Transverse colon (tissue), 4 donors: ENCODE measurements around the gene ARHGAP22. TPM values are rescaled to one million over a fixed set of nuclear protein-coding genes. Genes with fewer than 3 reads are reported as not detected.

ENCODE experiments used
- DNase-seq: peaks from one replicate; pipeline ENCODE4 v3.0.0-alpha.2; 2019
- H3K27ac ChIP-seq, 4 donors: fragments of 200-600 bp; sonication (generic); 2 replicates each; pipeline ENCODE4 v1.5.1; 2016 to 2018; ENCODE audit warnings: inconsistent platforms in 4 of 4
- H3K27me3 ChIP-seq: fragments of 200-600 bp; sonication (generic); 2 replicates; pipeline ENCODE4 v1.5.1; 2017; ENCODE audit warnings: inconsistent platforms
- H3K36me3 ChIP-seq, 4 donors: fragments of 200-600 bp; sonication (generic); 2 replicates each; pipeline ENCODE4 v1.5.1; 2017 to 2019; ENCODE audit warnings: inconsistent platforms in 4 of 4
- H3K4me1 ChIP-seq, 4 donors: fragments of 200-600 bp; sonication (generic); 2 replicates each; pipeline ENCODE4 v1.5.1; 2017 to 2020; ENCODE audit warnings: inconsistent platforms in 4 of 4
- H3K4me3 ChIP-seq, 4 donors: fragments of 200-600 bp; sonication (generic); 1 replicate in 1 of 4; 2 replicates in 3 of 4; pipeline versions ENCODE4 v1.5.1 to v1.6.1; 2017 to 2019; ENCODE audit warnings: inconsistent platforms in 4 of 4
- H3K9me3 ChIP-seq, 2 donors: fragments of 200-600 bp; sonication (generic); 2 replicates each; pipeline ENCODE4 v1.5.1; 2017 to 2019; ENCODE audit warnings: inconsistent platforms in 2 of 2
- EP300 ChIP-seq: sonication (generic); formaldehyde crosslinking; IDR thresholded peaks from one replicate; pipeline ENCODE4 v1.6.1; 2017; ENCODE audit warnings: antibody characterized with exemption, low read depth
- POLR2A ChIP-seq: fragments of 450-650 bp; IDR thresholded peaks from one replicate; pipeline ENCODE4 v1.6.1; 2016; ENCODE audit warnings: antibody characterized with exemption, mild to moderate bottlenecking, moderate library complexity
- POLR2AphosphoS5 ChIP-seq, 3 donors: sonication (generic); formaldehyde crosslinking; IDR thresholded peaks; one replicate each; pipeline ENCODE4 v1.6.1; 2016; ENCODE audit warnings: antibody characterized with exemption in 3 of 3
- whole genome bisulfite sequencing, 2 donors: methylation state at CpG; one replicate each; pipeline ENCODE4 v1.1.5; 2018; ENCODE audit warnings: low coverage in 1 of 2; 5-methylcytosine and 5-hydroxymethylcytosine counted together
- in situ Hi-C, 4 donors: fragments of 200-750 bp; cut with MboI; loops; one replicate each; pipeline versions ENCODE4 v1.15.0 to v1.15.1; 2017; ENCODE audit warnings: low sequenced_read_pairs in 3 of 4, low pct_ligation_motif_present in 1 of 4, low pct_unique_long_range_greater_than_20kb in 1 of 4
- intact Hi-C: fragments of 100-400 bp; cut with DNase I; formaldehyde crosslinking; loops from one replicate; pipeline ENCODE4 v1.15.1; 2023; ENCODE audit warnings: low total_unique reads
- total RNA-seq, 4 donors: library from RNA; depleted of rRNA; stranded (reverse); fragments of >200 nt; gene quantifications; one replicate each; pipeline ENCODE4 v1.1.0, GENCODE V29; 2016
- TF ChIP-seq, protein P1 (sequence below), 5 experiments: fragments of 200-600 bp in 3 of 5; fragments of 450-650 bp in 2 of 5; sonication (generic) in 3 of 5; IDR thresholded peaks; 1 replicate in 2 of 5; 2 replicates in 3 of 5; pipeline ENCODE4 v1.5.1; 2016 to 2017; ENCODE audit warnings: antibody characterized with exemption in 5 of 5, inconsistent platforms in 3 of 5, mild to moderate bottlenecking in 2 of 5, moderate library complexity in 1 of 5

Gene ARHGAP22
- total RNA-seq, 4 donors from 2014 or later: 1.4 to 3.4 (median 1.7) TPM; not detected in 1

DNA sequence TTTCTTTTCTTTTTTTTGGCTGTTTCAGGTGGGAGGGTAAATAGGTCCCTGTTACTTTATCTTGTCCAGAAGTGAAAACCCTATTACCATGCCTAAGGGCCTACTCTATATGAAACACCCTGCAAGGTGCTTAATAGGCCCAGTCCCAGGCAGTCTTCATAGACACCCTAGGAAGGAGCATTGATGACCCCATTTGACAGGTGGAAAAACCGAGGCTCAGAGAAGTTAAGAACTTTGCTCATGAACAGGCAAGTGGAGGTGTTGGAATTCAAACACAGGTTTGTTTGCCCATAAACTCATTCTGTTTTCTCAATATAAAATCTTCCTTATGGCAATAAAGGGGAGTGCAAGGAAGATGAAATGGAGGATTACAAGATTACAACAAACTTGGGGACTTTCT, 115.8 kb downstream of the ARHGAP22 start:
- DNase-seq: no peak
- Histone ChIP-seq H3K27ac (no peak overlapping the region), H3K9me3 (no peaks in the 10 kb centered on the region), H3K4me1 (no peaks in the 10 kb centered on the region), H3K36me3 (no peaks in the 10 kb centered on the region), H3K4me3 (no peak overlapping the region), H3K27me3 (no peaks in the 10 kb centered on the region)
- intact Hi-C loops (no loop called here), in situ Hi-C loops (no loop called here)
- TF ChIP-seq POLR2AphosphoS5 (IDR thresholded peaks at IDR 0.05): no peak
- TF ChIP-seq, protein P1, sequence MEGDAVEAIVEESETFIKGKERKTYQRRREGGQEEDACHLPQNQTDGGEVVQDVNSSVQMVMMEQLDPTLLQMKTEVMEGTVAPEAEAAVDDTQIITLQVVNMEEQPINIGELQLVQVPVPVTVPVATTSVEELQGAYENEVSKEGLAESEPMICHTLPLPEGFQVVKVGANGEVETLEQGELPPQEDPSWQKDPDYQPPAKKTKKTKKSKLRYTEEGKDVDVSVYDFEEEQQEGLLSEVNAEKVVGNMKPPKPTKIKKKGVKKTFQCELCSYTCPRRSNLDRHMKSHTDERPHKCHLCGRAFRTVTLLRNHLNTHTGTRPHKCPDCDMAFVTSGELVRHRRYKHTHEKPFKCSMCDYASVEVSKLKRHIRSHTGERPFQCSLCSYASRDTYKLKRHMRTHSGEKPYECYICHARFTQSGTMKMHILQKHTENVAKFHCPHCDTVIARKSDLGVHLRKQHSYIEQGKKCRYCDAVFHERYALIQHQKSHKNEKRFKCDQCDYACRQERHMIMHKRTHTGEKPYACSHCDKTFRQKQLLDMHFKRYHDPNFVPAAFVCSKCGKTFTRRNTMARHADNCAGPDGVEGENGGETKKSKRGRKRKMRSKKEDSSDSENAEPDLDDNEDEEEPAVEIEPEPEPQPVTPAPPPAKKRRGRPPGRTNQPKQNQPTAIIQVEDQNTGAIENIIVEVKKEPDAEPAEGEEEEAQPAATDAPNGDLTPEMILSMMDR (IDR thresholded peaks at IDR 0.05): no peak
- no peak for TF ChIP-seq EP300
- no peak for TF ChIP-seq POLR2A
- WGBS, 2 donors: 64% methylated on average over 1 of the region's 1 CpG; no CpG with 5 or more reads in 1 of the 2 donors

DNA sequence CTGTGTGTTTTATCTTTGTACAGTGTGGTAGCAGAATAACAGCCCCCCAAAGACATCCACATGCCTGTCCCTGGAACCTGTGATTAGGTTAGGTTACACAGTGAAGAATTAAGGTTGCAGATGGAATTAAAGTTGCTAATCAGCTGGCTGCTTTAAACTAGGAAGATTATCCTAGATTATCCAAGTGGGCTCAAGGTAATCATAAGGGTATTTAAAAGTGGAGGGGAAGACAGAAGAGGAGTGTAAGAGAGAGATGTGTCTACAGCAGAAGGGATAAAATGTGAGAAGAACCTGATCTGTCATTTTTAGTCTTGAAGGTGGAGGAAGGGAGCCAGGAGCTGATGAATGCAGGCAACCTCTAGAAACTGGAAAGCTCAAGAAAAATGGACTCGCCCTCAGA, 117.6 kb downstream of the ARHGAP22 start:
- intact Hi-C loops: no loop called here
- no peak overlapping the region for H3K4me3 ChIP-seq
- no peaks in the 10 kb centered on the region for H3K27me3 ChIP-seq
- no peaks in the 10 kb centered on the region for H3K9me3 ChIP-seq
- TF ChIP-seq POLR2A (no peak), EP300 (no peak), POLR2AphosphoS5 (IDR thresholded peaks at IDR 0.05) (no peak)
- TF ChIP-seq, protein P1 (IDR thresholded peaks at IDR 0.05): no peak
- DNase-seq: no peak
- no peaks in the 10 kb centered on the region for H3K4me1 ChIP-seq
- in situ Hi-C loops: no loop called here
- no peak overlapping the region for H3K27ac ChIP-seq
- 50 to 76% methylated on average over 1 of the region's 1 CpG for WGBS, 2 donors
- no peaks in the 10 kb centered on the region for H3K36me3 ChIP-seq

DNA sequence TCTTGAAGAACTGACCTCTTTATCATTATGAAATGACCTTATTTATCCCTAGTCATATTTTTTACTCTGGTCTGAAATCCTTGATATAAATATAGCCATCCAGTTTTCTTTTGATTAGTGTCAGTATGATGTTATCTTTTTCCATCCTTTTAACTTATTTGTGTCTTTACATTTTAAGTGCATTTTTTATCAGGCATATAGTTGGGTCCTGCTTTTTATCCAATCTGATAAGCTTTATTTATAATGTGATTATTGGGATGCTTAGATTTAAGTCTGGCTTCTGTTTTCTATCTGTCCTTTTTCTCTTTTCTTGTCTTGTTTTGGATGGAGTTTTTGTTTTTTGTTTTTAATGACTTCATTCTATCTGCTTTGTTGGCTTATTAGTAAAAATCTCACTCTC, 119.2 kb downstream of the ARHGAP22 start:
- intact Hi-C loops: no loop called here
- H3K27me3 ChIP-seq: no peaks in the 10 kb centered on the region
- no peaks in the 10 kb centered on the region for H3K9me3 ChIP-seq
- in situ Hi-C loops: no loop called here
- H3K36me3 ChIP-seq: no peaks in the 10 kb centered on the region
- TF ChIP-seq POLR2AphosphoS5 (IDR thresholded peaks at IDR 0.05) (no peak), POLR2A (no peak), EP300 (no peak)
- TF ChIP-seq, protein P1 (IDR thresholded peaks at IDR 0.05): no peak
- H3K27ac ChIP-seq: no peak overlapping the region
- no peak for DNase-seq
- no peak overlapping the region for H3K4me3 ChIP-seq
- H3K4me1 ChIP-seq: no peaks in the 10 kb centered on the region

DNA sequence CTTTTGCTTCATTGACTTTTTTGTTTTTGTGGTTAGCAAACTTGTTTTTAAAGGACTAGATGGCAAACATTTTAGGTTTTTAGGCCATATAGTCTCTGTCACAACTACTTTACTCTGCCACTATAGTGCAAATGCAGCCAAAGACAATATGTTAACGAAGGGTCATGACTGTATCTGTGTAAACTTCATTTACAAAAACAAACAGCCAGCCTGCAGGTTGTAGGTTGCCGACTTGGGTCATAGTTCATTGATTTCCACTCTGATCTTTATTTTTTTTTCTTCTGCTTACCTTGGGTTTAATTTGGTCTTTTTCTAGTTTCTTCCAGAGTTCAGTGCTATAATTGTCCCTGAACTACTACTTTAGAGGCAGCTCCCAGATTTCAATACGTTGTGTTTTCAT, 120.0 kb downstream of the ARHGAP22 start:
- Histone ChIP-seq H3K36me3 (no peaks in the 10 kb centered on the region), H3K9me3 (no peaks in the 10 kb centered on the region), H3K27ac (no peak overlapping the region), H3K4me1 (no peaks in the 10 kb centered on the region), H3K27me3 (no peaks in the 10 kb centered on the region), H3K4me3 (no peak overlapping the region)
- in situ Hi-C loops (no loop called here), intact Hi-C loops (no loop called here)
- whole genome bisulfite sequencing, 2 donors: 37 to 51% methylated on average over 3 of the region's 3 CpGs
- TF ChIP-seq EP300 (no peak), POLR2A (no peak), POLR2AphosphoS5 (IDR thresholded peaks at IDR 0.05) (no peak)
- TF ChIP-seq, protein P1 (IDR thresholded peaks at IDR 0.05): no peak
- no peak for DNase-seq
